G401.6 (cell line): ENCODE data around the gene GPATCH1.
"Not testable (repeated sequence)": the region's sequence is repeated elsewhere in the genome, so short reads cannot be mapped to it uniquely, and the experiment has no call there.

Source experiments
- FAIRE-seq: peaks from 2 replicates; lab custom pipeline; 2012; peaks lifted over from hg19 to GRCh38; lab: Jason Lieb, UNC

GPATCH1 gene

DNA sequence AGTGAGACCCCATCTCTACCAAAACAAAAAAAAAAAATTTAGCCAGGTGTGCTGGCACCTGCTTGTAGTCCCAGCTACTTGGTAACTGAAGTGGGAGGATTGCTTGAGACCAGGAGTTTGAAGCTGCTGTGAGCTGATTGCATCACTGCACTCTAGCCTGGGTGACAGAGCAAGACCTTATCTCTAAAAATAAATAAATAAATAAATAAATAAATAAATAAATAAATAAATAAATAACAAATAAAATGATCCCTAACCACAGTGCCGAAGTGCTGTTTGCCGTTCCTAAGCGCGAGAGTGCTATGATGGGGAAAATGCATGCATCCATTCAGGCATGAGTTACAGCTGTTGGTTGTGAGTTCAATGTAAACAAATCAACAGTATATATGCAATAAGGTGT lies 78.2 kb downstream of the GPATCH1 start:
- no peak for FAIRE-seq

GRCh38 chr19:33159893-33160292 lies 78.9 kb downstream of the GPATCH1 start:
- FAIRE-seq, result no peak

DNA sequence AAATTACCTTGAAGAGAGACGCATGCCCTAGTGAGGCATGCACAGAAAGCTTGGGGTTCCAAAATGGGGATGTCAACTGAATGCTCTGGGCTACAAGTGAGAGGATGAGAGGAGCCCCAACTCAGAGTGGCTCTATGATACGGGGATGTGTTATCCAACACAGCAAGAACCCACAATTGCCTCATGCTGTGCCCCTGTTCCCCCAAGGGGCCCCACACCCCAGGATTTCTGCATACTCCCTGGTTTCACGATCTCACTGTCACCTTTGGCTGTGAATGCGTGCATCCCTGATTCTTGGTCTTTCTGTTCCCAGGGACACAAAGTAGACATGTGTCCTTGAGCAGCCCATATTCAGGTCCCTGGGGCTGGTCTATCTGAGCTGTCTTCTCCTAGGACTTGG lies 80.2 kb downstream of the GPATCH1 start:
- no peak for FAIRE-seq

GRCh38 chr19:33163481-33163880 lies 82.5 kb downstream of the GPATCH1 start:
- FAIRE-seq, result no peak

- not testable (repeated sequence) for FAIRE-seq
Observed at GRCh38 chr19:33166037-33166436, 85.1 kb downstream of the GPATCH1 start.

- FAIRE-seq, result no peak
Observed at GRCh38 chr19:33167438-33167837, 86.5 kb downstream of the GPATCH1 start.

DNA sequence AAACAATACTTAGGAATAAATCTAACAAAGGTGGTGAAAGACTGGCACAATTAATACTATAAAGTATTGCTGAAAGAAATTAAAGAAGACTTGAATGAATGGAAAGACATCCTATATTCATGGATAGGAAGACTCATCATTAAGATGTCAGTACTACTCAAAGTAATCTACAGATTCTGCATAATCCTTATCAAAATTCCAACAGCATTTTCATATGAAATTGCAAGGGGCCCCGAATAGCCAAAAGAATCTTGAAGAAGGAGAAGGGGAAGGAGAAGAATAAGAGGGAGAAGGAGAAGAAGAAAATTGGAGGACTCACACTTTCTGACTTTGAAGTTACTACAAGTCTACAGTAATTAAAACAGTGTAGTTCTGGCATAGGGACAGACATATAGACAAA lies 87.5 kb downstream of the GPATCH1 start:
- no peak for FAIRE-seq

- no peak for FAIRE-seq
Observed at GRCh38 chr19:33171222-33171795, 90.3 kb downstream of the GPATCH1 start.

DNA sequence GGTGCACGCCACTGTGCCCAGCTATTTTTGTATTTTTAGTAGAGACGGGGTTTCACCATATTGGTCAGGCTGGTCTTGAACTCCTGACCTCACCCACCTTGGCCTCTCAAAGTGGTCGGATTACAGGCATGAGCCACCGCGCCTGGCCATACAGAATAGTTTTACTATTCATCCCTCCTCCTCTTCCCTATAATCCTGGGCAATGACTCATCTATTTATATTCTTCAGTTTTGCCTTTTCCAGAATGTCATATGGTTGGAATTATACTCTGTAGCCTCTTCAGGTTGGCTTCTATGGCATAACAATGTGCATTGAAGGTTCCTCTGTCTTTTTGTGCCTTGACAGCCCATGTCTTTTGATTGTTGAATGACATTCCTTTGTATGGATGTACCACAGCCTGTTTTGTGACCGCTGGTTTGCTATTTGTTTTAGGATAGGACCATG lies 91.0 kb downstream of the GPATCH1 start:
- FAIRE-seq, result no peak

DNA sequence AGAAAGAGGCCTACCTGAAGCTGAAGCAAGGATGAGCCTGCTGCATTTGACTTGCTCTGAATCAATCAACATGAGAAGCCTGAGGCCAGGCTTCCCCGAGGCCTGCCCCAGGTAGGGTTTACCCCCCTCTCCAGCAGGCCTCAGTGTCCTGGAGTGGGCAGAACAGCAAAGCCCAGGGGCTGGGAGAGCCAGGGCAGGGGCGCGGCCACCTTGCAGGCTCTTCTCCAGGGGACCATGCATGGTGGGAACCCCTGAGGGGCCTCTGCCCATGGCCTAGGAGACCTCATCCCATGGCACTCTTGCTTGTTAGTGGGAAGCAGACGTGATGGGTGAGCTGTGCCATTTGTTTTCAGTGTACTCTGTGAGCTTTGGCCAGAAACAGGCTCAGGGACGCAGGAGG lies 93.2 kb downstream of the GPATCH1 start:
- FAIRE-seq, result no peak

DNA sequence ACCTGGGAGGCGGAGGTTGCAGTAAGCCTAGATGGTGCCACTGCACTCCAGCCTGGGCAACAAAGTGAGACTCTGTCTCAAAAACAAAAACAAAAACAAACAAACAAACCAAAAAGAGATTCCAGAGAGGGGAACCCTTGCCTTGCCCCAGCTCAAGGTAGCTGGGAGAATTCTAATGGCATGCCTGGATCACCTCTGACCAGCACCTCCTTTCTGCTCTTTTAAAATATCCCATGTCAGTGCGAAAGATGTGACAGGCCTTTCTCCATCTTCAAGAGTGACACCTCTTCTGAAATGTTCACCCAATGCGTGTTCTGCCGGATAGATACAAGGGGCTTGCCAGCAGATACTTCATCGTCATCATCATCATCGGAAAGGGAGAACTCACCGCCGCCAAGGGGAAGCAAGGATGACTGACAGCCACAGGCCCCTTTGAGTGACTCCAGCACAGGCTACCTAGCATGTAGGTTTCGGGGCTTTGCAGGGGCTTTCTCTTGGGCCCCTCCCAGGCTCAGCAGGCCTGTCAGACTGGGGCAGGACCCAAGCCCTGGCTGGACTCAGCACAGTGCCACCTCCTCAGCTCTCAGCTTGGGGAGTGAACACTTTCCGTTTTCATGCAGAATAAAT lies 94.3 kb downstream of the GPATCH1 start:
- FAIRE-seq, result no peak

DNA sequence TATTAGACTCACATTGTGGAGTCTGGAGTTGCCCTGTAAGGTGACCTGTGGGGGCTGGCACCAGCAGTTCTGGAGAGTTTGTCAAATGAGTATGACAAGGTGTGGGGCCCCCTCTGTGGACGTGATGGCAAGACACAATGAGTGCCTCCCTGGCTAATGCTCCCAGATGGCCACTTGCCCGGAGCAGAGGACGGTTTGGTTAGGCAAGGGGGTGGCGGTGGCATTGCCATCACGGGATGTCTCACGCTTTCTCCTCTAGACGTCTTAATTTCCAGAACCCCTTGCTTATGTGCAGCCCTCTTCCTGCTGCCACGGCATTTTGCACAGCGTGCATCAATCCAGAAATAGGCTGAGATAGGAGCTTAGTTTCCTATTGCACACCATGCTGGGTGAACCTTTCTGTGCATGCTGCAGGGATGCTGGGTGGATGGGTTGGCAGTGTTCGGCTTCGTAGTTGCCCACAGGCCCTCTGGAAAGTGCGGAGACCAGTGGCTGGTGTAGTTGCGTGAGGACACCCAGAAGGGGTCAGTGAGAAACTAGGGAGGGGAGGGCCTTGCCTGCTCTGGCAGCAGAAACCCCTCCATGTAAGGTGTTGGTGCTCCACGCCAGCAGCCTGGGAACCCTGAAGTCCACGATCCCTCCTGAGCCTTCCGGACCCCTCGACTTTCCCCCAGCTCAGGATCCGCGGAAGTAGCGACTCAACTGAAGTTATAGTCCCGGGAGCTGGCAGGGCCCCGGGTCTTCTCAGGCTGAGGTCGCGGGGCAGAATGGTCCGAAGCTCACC lies 95.1 kb downstream of the GPATCH1 start:
- no peak for FAIRE-seq

- peak; percentile 97 for FAIRE-seq
Observed at GRCh38 chr19:33176670-33177416, 95.9 kb downstream of the GPATCH1 start.

- FAIRE-seq, result no peak
Observed at GRCh38 chr19:33177417-33177979, 96.5 kb downstream of the GPATCH1 start.
